Measurements from ENCODE around the gene PTGR3. TPM values are rescaled to one million over a fixed set of nuclear protein-coding genes. Genes with fewer than 3 reads are reported as not detected.

The PTGR3 gene
- total RNA-seq, 1 donor from 2014 or later, result 6.8 TPM

DNA sequence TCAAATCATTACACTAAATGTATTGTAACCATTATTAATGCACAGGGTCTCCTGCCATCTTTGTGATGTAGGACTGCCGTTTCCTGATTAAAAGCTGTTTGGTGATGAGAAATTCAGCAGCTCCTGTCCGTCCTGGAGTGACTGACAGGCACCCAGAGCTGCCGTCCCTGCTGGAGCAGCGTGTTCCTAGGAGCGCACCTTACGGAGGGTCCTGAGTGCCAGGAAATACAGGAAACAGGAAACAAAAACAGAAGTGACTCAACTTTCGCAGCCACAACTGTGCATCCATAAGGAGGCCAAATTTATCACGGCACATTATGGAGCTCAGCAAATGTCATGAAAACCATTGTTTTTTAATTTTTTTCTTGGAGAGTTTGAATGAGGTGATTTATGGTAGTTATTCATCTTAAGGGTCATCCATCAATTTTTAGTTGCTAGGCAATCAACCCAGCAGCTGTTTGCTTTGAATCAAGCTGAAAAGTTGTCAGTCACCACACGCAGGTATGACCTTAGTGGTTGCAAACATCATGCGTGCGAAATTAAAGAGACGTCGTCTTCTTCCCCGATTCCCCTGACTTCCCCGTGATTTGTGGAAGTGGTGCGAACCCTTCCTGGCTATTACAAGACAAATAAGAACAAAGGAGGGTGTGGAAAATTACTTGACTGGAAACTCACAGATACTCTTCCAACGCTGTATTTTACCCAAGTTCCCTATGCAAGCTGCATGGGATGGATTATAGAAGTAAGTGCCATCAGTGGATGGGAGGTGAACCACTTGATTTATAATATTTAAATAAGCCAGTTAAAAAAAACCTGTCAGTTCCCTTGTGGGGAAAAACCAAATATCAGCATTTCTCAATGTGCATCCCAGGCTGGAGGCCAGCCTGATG lies 21.5 kb upstream of the PTGR3 start:
- TF ChIP-seq CTCF (IDR thresholded peaks at IDR 0.05; ENCODE audit: insufficient read depth, low read length, severe bottlenecking), result no peak

DNA sequence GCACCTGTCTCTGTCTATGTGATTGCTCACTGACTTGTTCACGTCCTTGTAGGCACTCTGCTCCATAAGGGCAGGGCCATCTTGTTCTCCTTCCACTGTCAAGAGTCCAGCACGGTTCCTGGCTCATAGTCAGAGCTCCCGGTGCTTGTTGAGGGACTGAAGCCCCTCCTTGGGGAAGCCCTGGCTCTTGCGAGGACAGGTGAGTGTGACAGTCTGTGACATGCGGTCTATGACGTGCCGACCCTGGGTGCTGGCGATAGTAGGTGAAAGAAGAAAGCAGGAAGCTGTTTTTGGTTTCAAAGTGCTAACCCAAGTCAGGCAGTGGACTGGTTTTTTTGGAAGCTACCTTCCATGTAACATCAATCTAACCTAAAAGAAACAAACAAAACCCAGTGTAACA lies 20.5 kb upstream of the PTGR3 start:
- TF ChIP-seq CTCF (IDR thresholded peaks at IDR 0.05; ENCODE audit: insufficient read depth, low read length, severe bottlenecking), result no peak
- H3K4me3 ChIP-seq (ENCODE audit: low read depth, low read length), result no peak overlapping the region

More for the DNA sequence above, 21.5 kb upstream of the PTGR3 start:
- Histone ChIP-seq H3K4me3 (ENCODE audit: low read depth, low read length) (no peak overlapping the region), H3K27me3 (ENCODE audit: control insufficient read depth, insufficient read depth, low read length) (no peaks in the 10 kb centered on the region), H3K36me3 (ENCODE audit: control insufficient read depth, insufficient read depth, low read length) (no peaks in the 10 kb centered on the region)
- DNase-seq (ENCODE audit: low read depth) (no peak), FAIRE-seq (no peak)

DNA sequence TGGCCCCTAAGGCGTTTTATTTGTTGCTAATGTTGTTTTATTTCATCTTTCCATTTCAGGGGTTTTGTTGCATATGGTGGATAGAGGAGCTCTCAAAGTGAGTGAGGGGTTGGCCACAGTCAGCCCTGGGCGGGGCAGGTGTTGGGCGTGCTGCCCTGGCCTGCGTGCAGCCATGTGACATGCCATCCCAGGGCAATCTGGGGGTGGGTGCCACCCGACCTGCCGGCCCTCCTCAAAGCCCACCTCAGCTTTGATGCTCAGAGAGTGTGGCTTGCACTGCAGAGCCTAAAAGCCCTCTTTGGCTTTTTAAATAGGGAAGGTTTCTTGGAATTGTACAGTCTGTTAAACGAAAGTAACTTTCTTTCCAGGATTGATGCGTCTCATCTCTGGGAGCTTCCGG lies 20.0 kb upstream of the PTGR3 start:
- Histone ChIP-seq H3K4me3 (ENCODE audit: low read depth, low read length) (no peak overlapping the region), H3K36me3 (ENCODE audit: control insufficient read depth, insufficient read depth, low read length) (no peaks in the 10 kb centered on the region), H3K27me3 (ENCODE audit: control insufficient read depth, insufficient read depth, low read length) (no peaks in the 10 kb centered on the region)
- no peak for FAIRE-seq
- TF ChIP-seq CTCF (IDR thresholded peaks at IDR 0.05; ENCODE audit: insufficient read depth, low read length, severe bottlenecking), result no peak
- DNase-seq (ENCODE audit: low read depth), result no peak

More for the DNA sequence above, 20.5 kb upstream of the PTGR3 start:
- H3K36me3 ChIP-seq (ENCODE audit: control insufficient read depth, insufficient read depth, low read length), result no peaks in the 10 kb centered on the region
- DNase-seq (ENCODE audit: low read depth) (no peak), FAIRE-seq (no peak)
- H3K27me3 ChIP-seq (ENCODE audit: control insufficient read depth, insufficient read depth, low read length), result no peaks in the 10 kb centered on the region

GRCh38 chr18:75227535-75228296 lies 18.8 kb upstream of the PTGR3 start:
- Histone ChIP-seq H3K27me3 (ENCODE audit: control insufficient read depth, insufficient read depth, low read length) (no peaks in the 10 kb centered on the region), H3K4me3 (ENCODE audit: low read depth, low read length) (no peak overlapping the region), H3K36me3 (ENCODE audit: control insufficient read depth, insufficient read depth, low read length) (no peaks in the 10 kb centered on the region)
- TF ChIP-seq CTCF (IDR thresholded peaks at IDR 0.05; ENCODE audit: insufficient read depth, low read length, severe bottlenecking), result no peak
- FAIRE-seq (no peak), DNase-seq (ENCODE audit: low read depth) (no peak)

DNA sequence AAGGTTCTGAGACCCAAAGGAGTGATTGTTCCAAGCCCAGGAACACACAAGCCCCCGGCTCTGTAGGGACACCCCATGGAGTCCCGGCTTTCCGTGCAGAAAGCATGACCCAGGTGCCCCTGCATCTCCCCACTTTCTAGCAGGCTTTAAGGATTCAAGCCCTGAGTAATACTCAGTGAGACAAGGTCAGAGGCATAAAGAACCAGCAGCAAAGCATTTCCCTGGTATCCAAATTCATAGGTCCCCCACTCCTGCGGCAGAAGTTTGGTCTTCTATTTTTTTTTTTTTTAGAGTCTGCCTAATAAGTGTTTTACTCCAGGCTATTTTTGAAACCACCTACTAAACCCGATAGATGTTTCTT lies 18.0 kb upstream of the PTGR3 start:
- H3K4me3 ChIP-seq (ENCODE audit: low read depth, low read length), result no peak overlapping the region
- TF ChIP-seq CTCF (IDR thresholded peaks at IDR 0.05; ENCODE audit: insufficient read depth, low read length, severe bottlenecking), result no peak
- H3K27me3 ChIP-seq (ENCODE audit: control insufficient read depth, insufficient read depth, low read length), result no peaks in the 10 kb centered on the region
- FAIRE-seq, result no peak
- DNase-seq (ENCODE audit: low read depth), result no peak
- H3K36me3 ChIP-seq (ENCODE audit: control insufficient read depth, insufficient read depth, low read length), result no peaks in the 10 kb centered on the region
